ENCODE measurements around the gene C10orf90.

The C10orf90 gene

GRCh38 chr10:126500866-126501265, 169.6 kb downstream of the C10orf90 start:
- no peak for DNase-seq

- no peak for DNase-seq
Measured at GRCh38 chr10:126500185-126500584, 170.3 kb downstream of the C10orf90 start.

GRCh38 chr10:126499744-126500143, 170.7 kb downstream of the C10orf90 start:
- no peak for DNase-seq

DNA sequence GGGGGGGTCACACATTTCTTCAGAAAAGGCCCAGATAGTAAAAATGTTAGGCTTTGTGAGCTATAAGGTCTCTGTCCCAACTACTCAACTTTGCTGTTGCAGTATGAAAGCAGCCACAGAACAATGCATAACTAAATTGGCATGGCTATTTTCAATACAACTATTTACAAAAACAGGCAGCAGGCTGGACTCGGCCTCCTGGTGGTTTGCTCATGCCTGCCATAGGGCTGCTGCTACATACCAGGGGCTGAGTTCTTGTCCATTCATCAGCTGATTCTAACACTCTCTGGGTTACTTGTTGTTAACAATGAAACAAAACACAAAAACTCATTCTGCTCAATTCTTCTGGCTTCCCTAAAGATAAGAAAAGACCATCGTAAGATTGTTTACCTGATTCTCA, 172.8 kb downstream of the C10orf90 start:
- DNase-seq, result no peak

GRCh38 chr10:126496771-126497545, 173.5 kb downstream of the C10orf90 start:
- DNase-seq, result no peak

DNA sequence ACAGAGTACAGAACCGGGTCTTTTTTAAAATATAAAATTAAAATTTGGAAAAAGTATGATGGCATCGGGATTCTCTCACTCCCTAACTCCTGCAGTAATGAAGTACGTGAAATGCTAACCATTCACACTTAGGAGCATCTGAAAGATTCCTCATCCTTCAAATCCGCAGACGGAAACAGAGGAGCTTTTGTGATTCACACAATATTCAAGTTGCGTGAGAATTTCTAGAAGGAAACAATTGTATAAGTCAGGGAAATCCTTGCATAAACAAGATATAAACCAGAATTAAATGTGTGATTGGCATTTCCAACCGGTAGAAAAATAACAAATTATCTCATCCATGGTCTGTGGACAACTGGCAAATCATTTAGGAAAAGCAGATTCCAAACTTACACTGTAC, 179.0 kb downstream of the C10orf90 start:
- no peak for DNase-seq

GRCh38 chr10:126481181-126481580, 189.3 kb downstream of the C10orf90 start:
- no peak for DNase-seq

- no peak for DNase-seq
Measured at GRCh38 chr10:126480648-126481047, 189.8 kb downstream of the C10orf90 start.

DNA sequence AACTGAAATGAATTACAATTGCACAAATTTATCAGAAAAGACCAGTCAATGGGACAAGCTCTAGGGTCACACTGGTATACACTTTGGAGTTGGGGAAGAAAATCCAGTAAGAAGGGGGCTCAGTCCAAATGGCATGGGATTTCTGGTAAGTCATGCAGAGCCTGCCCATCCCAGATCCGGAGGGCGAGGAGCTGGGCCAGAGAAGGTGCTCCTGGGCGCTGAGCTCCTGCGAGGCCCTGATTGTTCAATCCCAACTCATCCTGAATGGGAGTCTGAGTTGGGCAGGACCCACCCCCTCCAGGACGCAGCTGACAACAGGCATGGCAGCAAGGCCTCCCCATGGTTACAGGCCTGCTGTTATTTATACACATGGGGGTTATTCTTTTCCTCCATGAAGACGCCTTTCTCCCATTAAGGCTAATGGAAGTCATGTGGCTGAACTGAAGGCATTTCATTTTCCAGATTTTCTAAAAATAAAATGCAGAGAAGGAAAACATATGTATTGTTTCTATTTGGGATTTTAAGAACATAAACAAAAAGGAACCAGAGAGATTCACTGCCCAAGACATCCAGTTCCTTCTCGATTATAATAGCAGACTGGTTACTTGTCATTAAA, 191.1 kb downstream of the C10orf90 start:
- DNase-seq, result no peak

- DNase-seq, result no peak
Measured at GRCh38 chr10:126478546-126478945, 191.9 kb downstream of the C10orf90 start.

DNA sequence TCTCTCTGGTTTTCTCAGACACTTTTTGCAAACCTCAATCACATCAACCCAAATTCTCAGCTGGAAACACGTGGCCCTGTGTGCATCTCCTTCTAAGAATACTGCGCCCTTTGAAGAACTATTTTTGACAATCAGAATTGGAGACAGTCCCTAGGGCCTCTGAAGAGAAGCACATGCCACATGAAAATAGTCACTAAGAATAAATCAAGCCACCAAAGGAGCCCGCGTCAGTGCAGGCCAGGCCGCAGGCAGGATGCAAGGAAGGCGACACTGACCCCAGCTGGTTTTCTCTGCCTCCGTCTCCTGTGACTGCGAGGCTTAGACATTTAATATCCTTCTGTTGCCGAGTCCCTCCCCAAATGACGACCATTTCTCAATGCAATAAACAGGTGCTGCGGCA, 194.2 kb downstream of the C10orf90 start:
- no peak for DNase-seq

DNA sequence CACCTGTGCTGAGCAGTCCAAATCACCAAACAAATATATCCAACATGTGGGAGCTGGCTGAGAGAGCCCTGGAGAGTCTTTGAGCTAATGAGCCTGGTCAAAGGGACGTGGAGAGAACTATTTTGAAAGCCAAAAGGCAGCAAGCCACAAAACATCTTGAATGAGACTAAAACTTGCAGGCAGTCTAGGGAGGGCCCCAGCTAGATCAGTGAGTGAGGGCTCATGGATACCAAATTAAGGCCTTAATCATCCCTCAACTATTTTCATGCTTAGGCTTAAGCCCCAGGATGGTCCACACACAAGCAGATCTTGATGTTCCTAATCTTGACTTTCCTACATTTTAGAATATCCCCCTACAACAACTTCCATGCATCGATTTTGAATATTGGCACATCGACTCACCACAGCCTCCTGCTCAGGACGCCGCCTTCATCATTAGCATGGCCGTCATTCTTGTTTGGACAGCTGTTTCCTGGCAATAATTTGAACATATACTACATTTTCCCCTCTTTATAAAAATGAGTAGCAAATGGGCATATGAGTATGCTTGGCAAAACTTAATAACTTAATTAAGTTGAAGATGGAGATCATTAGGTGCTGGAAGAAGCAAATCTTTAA, 195.3 kb downstream of the C10orf90 start:
- no peak for DNase-seq

- no peak for DNase-seq
Measured at GRCh38 chr10:126474031-126474430, 196.5 kb downstream of the C10orf90 start.

DNA sequence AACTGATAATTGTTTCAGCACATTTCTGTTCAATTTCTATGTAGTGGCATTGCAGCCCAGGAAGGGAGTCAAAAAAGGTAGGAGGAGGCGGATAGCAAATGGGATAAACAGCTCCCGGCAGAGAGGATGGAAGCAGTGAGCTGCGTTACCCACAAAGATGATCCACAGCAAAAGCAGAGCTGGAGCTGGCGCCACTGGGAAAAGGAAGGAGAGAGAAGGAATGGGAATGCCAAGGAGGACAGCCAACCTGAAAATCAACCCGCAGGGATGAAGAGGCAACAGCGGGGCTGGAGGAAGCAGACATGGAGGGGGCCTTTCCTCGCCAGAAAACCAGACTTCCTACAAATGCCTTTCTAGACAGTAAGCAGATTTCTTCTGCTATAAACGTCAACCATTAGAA, 199.5 kb downstream of the C10orf90 start:
- no peak for DNase-seq

- DNase-seq, result no peak
Measured at GRCh38 chr10:126469692-126470091, 200.8 kb downstream of the C10orf90 start.

DNA sequence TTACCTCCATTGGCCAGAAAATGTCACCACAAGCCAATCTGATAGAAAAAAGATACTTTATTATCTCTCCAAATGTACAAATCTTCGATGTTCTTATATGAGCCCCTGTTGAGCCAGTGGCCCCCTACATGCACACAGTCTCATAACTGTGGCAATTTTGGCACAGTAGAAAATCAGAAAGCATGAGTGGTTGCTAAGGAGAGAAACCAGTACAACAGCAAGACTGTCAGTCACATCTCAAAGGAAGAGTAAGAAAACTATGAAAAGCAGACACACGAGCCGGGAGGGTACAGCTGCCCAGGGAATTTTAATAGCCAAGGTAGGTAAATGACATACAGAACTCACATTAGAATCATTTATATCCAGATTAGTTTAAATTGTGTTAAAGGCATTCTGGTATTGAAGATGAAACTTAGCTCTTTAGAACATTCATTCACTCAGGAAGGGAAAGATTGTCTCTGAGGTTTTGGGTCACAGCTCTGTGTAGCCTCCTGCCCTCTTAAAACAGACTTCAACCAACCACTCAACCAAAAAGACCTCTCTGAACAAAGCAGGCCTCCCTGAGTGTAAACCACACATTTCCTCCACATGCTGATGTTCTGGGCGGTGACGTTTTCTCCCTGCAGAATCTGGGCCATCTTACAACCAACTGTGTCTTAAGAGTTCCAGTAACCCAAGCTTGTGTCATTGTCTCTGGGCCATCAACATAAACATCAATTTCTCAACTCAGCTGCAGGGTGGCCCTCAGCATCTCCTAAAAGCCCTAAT, 201.4 kb downstream of the C10orf90 start:
- peak; percentile 65 for DNase-seq

DNA sequence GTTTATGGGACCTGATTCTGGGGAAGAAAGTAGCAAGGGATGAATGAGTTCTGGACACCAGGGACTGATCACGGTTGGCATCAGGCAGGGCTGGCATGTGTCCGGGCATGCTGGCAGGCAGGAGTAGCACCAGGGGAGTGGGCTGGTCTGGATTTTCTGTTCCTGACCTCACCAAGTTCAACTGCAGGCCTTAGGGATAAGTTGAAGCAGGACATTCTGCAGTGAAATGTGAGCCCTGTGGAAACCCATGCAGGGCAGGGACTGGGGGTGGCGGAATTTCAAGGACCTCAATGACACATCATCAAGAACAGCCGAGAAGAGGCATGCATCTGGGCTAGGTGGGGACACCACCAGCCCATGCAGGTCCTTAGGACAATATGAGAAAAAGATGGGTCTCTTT, 202.0 kb downstream of the C10orf90 start:
- DNase-seq, result no peak

- no peak for DNase-seq
Measured at GRCh38 chr10:126465771-126466170, 204.7 kb downstream of the C10orf90 start.

DNA sequence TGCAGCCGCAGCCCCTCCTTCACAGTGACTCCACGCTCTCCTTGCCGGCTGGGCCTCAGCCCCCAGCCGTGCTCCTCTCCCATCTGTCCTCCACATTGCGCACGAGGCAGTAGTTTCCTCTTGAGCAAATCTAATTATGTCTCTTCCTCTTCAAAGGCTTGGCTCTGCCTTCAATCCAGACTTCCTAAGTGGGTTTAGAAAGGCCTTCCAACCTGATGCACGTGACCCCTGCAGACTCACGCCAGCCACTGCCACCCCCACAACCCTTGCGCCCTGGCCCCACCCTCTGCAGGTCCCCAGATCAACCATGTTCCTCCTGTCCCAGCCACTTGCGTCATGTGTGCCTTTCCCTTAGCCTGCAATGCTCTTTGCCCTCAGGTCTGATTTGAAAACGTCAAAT, 207.2 kb downstream of the C10orf90 start:
- DNase-seq, result no peak

DNA sequence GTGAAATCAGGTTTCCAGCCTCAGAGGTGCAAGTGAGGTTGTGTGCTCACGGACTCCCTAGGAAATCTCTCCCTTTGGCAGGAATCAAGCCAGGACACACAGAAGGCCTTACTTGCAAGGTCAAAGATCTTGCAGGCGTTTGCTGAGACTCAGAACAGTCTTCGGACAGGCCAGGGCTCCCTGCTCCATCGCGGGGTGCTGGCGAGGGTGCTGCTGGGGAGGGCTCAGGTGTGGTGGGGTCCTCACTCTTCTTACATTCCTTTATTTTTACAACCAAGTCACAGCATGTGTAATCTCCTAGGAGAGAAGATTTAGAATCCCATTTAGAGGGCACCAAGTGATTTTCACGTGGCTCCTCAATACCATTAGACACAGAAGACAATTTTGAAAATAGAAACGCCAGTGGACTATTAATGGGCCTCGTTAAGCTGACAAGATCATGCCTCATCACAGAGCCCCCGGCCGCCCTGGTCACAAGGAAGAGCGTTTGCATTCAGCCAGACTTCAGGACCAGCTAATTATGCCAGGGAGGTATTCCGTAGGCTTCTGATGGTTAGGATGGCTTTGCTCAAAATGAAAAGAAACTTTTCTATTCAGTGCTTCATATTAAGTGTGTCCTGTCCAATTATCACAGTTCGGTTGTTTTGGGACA, 209.1 kb downstream of the C10orf90 start:
- DNase-seq, result no peak

DNA sequence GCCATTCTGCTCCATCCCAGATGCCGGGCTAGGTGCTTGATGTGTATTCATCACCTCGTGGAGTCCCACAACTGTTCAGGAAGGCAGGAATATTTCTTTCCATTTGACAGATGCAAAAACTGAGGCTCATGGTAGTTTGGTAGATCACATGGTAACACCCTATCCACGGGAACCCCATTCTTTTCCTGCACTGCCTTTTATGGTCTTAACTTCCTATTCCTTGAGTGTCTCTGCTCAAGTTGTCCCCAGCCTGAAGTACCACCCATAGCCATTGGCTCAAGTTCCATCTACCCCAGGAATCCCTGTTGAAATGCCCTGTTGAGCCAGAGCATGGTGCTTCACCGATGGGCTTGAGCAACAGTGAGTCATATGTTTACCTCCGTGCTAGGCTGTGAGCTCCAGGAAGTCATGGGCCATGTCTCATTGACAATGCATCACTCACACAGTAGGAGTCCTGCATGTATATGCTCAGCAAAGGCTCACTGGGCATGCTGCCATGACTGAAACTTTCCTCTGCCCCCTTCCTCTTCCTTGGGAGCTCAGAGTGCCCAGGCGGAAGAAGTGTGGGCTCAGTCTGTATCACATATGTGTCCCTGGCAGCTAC, 210.5 kb downstream of the C10orf90 start:
- DNase-seq, result no peak

All from central memory CD4-positive, alpha-beta T cell (primary cell).